NCI-H2196 treated with DMSO at 0.1 percent for 48 hours (cell line): ENCODE results near the gene ABCA7.
A peak's percentile ranks its signal among the peaks of the same experiment; 100 is the strongest.

ENCODE experiments used
- DNase-seq: peaks from one replicate; lab custom pipeline; 2025; ENCODE audit not compliant: unreplicated experiment; lab: John Stamatoyannopoulos, UW

The ABCA7 gene

DNA sequence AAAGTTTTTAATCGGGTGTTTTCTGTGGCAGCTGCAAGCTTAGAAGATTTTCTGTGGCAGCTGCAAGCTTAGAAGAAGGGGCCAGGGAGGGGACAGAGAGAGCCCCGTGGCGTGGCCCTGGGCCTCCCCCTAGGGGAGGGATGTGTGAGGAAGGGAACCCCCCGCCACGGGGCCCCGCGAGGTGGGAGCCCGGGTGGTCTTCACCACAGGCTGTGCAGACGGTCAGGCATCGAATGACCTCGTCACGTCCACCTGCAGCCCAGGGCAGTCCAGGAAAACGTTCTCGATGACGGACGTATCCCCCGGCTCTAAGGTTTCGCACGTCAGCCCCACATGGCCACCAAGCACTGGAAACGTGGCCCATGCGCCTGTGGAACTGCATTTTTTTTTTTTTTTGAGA, 46.7 kb downstream of the ABCA7 start:
- DNase-seq, result no peak

DNA sequence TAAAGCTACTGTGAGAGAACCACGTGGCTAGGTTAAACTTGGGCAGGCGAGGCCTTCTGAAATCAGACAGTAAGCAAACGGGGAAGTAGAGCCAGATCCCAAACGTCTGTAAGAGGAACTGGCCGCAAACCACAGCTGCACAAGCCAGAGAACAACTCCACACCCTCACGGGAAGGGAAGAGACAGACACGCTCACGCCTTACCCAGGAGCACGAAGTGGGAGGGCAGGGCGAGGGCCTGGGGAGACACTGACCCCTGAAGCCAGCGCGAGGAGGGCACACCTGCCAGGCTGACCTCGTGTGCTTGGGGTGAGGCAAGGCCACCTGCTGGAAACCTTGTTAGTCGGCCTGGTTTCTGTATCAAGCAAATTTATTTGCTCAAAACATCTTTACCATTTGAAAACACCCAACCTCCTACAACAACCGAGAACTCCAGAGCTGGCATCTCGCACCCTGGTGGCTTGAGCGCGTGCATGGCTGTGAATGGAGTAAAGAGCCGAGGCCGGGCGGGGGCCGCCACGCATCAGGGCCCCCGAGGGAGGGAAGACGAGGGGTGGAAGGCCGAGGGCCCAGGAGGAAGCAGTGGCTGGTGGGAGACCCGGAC, 48.0 kb downstream of the ABCA7 start:
- DNase-seq, result no peak

DNA sequence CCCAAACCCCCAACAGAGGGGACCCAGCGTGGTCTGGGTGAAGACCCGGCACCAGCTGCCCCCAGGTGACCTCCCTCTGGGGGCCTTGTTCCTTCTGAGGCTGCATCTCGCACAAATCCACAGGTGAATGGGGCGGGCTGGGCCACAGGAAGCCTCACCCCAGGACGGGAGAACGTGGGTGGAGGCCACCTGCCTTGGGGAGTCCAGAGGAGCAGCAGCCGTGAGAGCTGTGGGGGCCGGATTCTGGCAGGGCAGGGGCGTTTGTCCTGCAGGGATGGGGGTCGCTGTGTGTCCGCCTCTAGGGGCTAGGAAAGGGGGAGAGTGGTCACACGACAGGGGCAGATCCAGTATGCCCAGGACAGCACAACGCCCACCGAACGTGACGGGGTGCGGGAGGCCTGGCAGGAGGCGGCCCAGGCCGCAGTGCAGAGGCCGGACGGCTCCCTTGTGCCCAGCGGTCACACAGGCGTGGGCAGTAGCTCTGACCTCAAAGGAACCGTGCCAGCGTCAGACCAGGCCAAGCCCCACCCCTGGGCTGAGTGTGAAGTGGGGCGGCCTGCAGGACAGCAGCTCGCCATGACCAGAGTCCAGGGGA, 48.6 kb downstream of the ABCA7 start:
- DNase-seq, result no peak

DNA sequence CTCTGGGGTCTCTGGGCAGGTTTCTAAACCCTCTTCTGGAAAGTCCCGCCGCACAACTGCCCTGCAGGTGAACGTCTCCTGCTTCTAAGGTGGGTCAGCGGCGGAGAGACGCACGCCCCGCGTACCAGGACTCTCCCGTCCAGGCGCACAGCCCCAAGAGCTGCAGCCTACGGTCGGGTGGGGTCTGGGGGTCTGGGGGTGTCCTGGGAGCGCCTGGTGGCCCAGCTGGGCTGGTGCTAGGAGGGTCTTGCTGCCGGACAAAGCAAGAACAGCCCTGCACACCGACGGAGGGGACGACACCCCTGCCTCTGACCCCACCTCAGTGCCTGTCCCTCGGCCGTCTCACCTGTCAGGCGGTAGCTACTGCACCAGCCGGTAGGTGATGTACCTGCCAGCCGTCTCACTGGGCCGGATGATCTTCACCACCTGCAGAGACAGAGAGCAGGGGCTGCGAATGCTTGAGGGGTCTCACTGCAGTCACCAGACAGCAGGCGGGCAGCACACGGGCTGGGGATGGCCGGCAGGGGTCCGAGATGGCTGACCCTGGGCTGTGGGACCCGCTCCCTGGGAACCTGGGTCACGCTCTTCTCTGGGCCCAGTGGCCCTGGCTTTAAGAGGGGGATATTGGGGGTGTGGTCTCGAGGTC, 49.3 kb downstream of the ABCA7 start:
- no peak for DNase-seq

GRCh38 chr19:1089891-1090290, 50.0 kb downstream of the ABCA7 start:
- DNase-seq, result no peak

GRCh38 chr19:1090731-1091543, 51.0 kb downstream of the ABCA7 start:
- DNase-seq, result no peak

DNA sequence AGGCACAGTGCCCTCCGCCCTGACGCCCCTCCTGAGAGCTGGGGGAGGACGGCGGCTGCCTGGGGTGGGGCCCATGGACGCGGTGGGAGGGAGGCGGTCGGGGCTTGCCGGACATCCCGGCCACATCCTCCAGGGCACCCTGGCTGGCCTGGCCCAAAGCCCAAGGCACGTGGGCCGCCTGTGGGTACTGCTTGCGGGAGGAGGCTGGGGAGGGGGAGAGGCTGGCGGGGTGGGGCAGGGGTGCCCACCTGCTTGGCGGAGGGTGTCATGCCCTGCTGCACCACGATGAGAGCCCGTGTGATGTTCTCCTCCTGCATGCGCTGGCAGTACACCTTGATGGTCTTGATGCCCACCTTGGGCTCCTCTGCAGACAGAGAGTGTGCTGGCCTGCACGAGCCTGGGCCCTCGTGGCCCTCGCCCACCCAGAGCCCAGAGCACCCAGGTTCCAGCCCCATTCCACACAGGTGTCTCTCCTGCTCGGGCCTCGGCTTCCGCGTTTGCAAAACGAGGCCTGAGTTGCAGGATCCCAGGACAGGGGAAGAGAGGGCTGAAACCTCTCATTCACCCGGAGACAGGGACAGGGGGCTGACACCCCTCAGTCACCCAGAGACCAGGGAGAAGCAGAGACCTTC, 51.8 kb downstream of the ABCA7 start:
- DNase-seq, result no peak

DNA sequence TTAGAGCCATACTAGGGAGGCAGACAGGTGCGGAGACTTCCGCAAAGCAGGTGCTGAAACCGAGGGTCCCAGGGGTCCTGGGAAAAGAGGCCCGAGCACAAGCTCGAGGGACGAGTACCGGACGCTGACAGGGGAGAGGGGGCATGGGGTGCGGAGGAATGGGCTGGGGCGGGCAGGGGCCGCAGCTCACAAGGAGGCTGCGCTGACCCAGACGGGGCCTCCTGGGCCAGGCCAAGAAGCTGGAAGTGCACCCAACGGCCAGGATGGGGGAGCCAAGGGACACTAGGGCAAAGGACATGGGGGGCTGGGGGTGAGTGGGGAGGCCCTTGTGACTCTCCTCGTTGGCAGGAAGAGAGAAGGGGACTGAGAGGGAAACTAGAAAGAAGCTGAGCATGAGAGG, 53.4 kb downstream of the ABCA7 start:
- no peak for DNase-seq

DNA sequence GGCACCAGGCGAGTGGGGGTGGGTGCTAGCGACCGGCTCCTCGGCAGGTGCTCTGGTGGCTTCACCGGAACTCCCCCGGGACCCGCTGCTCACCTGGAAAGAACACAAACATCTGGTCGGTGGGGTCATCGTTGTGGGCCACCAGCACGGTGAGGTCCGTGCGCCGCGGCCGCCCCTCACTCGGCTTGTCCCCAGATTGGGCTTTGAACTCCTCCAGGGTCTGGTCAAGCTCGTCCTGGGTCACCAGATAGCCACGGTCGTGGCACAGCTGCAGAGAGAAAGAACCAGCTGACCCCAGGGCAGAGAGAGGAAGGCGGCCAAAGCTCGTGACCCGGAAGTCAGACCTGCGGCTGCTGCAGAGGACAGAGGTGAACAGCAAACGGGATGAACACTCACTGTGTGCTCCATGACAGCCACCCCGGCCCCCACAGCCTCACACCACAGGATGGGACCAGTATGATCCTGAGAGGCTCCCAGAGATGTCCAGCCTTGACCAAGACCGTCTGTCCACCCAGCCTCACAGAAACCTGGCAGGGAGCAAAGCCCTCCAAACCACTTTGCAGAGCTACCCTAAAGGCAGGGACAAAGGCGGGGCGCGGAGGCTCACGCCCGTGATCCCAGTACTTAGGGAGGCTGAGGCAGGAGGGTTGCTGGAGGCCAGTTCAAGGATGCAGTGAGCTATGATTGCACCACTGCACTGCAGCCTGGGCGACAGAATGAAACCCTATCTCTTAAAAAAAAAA, 54.1 kb downstream of the ABCA7 start:
- no peak for DNase-seq

DNA sequence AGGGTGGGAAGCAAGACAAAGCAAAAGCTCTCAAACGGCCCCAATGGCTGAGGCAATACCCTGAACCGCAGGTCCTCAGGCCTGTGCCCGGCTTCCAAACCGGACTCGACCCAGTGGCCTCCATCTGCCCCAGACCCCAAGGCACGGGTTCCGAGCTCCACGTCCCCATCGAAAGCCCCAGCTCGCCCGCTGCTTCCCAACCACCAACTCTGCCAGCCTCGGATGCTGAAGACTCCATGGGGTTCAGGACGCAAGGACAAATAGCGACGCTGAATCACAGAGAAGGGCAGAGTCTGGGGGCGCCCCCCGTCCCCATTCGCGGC, 54.7 kb downstream of the ABCA7 start:
- no peak for DNase-seq

DNA sequence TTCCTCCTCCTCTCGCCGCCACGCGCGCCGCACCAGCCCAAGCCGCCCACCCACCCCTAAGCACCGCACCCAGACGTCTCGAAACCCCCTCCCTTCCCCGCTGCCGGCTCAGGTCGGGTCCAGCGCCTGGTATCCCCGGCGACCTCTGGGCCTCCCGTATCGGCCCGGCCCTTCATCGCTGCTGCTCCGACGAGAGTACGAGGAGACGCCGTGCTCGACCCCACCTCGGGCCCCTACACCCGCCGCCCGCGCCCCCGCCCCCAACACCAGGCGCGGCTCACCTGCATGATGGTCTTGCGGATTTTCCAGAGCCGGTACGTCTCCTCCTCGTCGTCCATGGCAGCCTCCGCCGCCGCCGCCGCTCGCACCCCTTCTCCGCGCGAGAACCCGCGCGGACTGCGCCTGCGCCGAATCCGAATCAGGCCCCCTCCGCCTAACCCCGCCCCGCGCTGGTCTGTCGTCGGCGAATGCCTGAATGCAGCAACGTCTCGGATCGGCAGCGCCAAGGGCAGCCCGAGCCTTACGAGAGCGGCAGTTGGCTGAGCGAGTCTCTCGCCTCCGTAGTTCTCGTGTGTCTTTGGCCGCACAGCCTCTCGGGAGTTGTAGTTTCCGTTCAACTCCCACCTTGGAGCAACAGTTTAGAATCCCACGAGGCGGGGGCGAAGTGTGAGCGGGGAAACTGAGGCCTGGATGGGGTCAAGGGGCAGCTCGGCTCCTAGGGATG, 55.2 kb downstream of the ABCA7 start, which contains the start of gene POLR2E:
Gene POLR2E (minus strand): TSS at position 398 of the 724 bp plus-strand sequence. CDS start 60 bp downstream, at position 338.
- peak; percentile 92 for DNase-seq

GRCh38 chr19:1097810-1098176, 57.9 kb downstream of the ABCA7 start:
- DNase-seq, result no peak

- DNase-seq, result peak; percentile 28
These were observed 58.5 kb downstream of the ABCA7 start for GRCh38 chr19:1098177-1099051.

- DNase-seq, result no peak
These were observed 61.4 kb downstream of the ABCA7 start for GRCh38 chr19:1101337-1101698.

- DNase-seq, result no peak
These were observed 62.7 kb downstream of the ABCA7 start for GRCh38 chr19:1102407-1103131.

DNA sequence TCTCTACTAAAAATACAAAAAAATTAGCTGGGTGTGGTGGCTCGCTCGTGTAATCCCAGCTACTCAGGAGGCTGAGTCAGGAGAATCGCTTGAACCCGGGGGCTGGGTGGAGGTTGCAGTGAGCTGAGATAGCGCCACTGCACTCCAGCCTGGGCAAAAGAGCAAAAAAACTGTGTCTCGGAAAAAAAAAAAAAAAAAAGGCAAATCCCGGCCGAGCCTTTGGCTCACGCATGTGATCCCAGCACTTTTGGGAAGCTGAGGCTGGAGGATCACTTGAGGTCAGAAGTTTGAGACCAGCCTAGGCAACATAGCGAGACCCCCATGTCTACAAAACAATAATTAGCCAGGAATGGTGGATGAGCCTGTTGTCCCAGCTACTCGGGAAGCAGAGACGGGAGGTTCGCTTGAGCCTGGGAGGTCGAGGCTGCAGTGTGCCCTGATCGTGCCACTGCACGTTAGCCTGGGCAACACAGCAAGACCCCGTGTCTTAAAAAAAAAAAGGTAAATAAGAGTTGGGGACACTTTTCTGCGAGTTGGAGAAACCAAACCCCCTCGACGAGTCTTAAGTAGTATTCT, 63.3 kb downstream of the ABCA7 start:
- no peak for DNase-seq

- DNase-seq, result peak; percentile 96
These were observed 63.9 kb downstream of the ABCA7 start, which contains the start of gene GPX4 for GRCh38 chr19:1103708-1104310. GPX4 (plus strand) TSS chr19:1103994; CDS start chr19:1104044, 50 bp downstream.
